H1 (cell line): ENCODE measurements around the gene CUL4A.
A peak's percentile ranks its signal among the peaks of the same experiment; 100 is the strongest.

Experiments used
- CTCF ChIP-seq, 3 experiments: IDR thresholded peaks; 1 replicate in 2 of 3; 2 replicates in 1 of 3; pipeline versions ENCODE4 v1.5.1 to v1.6.1; 2011; ENCODE audit warnings: low read length in 3 of 3, mild to moderate bottlenecking in 3 of 3, inconsistent platforms in 2 of 3, low read depth in 1 of 3, moderate library complexity in 1 of 3; ENCODE audit not compliant: insufficient read depth in 1 of 3; ENCODE audit errors: control extremely low read depth in 1 of 3
- EZH2 ChIP-seq: fragments of 200-600 bp; sonication (generic); IDR thresholded peaks from 2 replicates; pipeline ENCODE4 v1.7.1; 2012; ENCODE audit warnings: low read depth, mild to moderate bottlenecking, moderate library complexity, low read length, inconsistent platforms; ENCODE audit not compliant: severe bottlenecking
- RAD21 ChIP-seq, 2 experiments: IDR thresholded peaks in 1 of 2; conservative IDR thresholded peaks in 1 of 2; 2 replicates each; pipeline ENCODE4 v1.6.1; 2011; ENCODE audit warnings: low read depth in 2 of 2, low read length in 2 of 2, improper control_type of control experiment in 1 of 2, inconsistent platforms in 1 of 2, mild to moderate bottlenecking in 1 of 2, moderate library complexity in 1 of 2

- TF ChIP-seq CTCF (IDR thresholded peaks at IDR 0.05; ENCODE audit: control extremely low read depth in 1 of 3, insufficient read depth in 1 of 3, low read depth in 1 of 3, low read length in 3 of 3) (peak in 2 of 3 experiments; percentile 14 to 28; a peak in 2 of 4 replicates), EZH2 (no peak), RAD21 (IDR thresholded peaks at IDR 0.05 in 1 of 2, conservative IDR thresholded peaks at IDR 0.05 in 1 of 2; ENCODE audit: low read depth in 2 of 2, low read length in 2 of 2) (0 out of 4 replicates have a peak, but pooled peaks of 1 of the 2 experiments have one; percentile 8)
Measured at GRCh38 chr13:113203507-113204377, 5.7 kb upstream of the CUL4A start.
